ENCODE measurements around the gene COTL1. TPM values are rescaled to one million over a fixed set of nuclear protein-coding genes. Genes with fewer than 3 reads are reported as not detected.
"Not testable (repeated sequence)": the region's sequence is repeated elsewhere in the genome, so short reads cannot be mapped to it uniquely, and the experiment has no call there.

The COTL1 gene
- total RNA-seq, 1 experiment from 2014 or later = 34.1 TPM

- no TSS peak for BruUV-seq (replicated peaks)
- no peak for DNase-seq (ENCODE audit: low spot score)
- no peaks in the 10 kb centered on the region for H3K9me3 ChIP-seq (ENCODE audit: low read depth, low read length, poor library complexity, severe bottlenecking)
- no peak overlapping the region for H3K27ac ChIP-seq (ENCODE audit: low read depth, low read length, poor library complexity, severe bottlenecking)
- intact Hi-C loops (cut with micrococcal nuclease; ENCODE audit: unreplicated experiment) = no loop called here
- ChIA-PET POLR2A (ENCODE audit: low non-redundant PET) (no interaction called here), CTCF (no interaction called here)
- no peaks in the 10 kb centered on the region for H3K27me3 ChIP-seq (replicated peaks; ENCODE audit: insufficient read depth, low read depth, low read length, poor library complexity)
- TF ChIP-seq EZH2 (IDR thresholded peaks at IDR 0.05; ENCODE audit: borderline replicate concordance, low read depth, low read length, poor library complexity, severe bottlenecking) (no peak), CTCF (conservative IDR thresholded peaks at IDR 0.05; ENCODE audit: low read depth, low read length) (no peak)
- no peaks in the 10 kb centered on the region for H3K36me3 ChIP-seq (ENCODE audit: insufficient read depth, low read length, poor library complexity, severe bottlenecking)
- no peak overlapping the region for H3K4me3 ChIP-seq (ENCODE audit: low read depth, low read length, poor library complexity, severe bottlenecking)
- H3K4me1 ChIP-seq (ENCODE audit: insufficient read depth, low read length, poor library complexity, severe bottlenecking) = no peaks in the 10 kb centered on the region
Observed at GRCh38 chr16:84635702-84636101, 17.8 kb upstream of the COTL1 start.

- intact Hi-C loops (cut with micrococcal nuclease; ENCODE audit: unreplicated experiment) = no loop called here
- no peak for DNase-seq (ENCODE audit: low spot score)
- TF ChIP-seq CTCF (conservative IDR thresholded peaks at IDR 0.05; ENCODE audit: low read depth, low read length) = no peak
- no peak for TF ChIP-seq EZH2 (IDR thresholded peaks at IDR 0.05; ENCODE audit: borderline replicate concordance, low read depth, low read length, poor library complexity, severe bottlenecking)
- H3K27ac ChIP-seq (ENCODE audit: low read depth, low read length, poor library complexity, severe bottlenecking) = no peak overlapping the region
- no peak overlapping the region for H3K4me3 ChIP-seq (ENCODE audit: low read depth, low read length, poor library complexity, severe bottlenecking)
- no peaks in the 10 kb centered on the region for H3K27me3 ChIP-seq (replicated peaks; ENCODE audit: insufficient read depth, low read depth, low read length, poor library complexity)
- H3K4me1 ChIP-seq (ENCODE audit: insufficient read depth, low read length, poor library complexity, severe bottlenecking) = no peaks in the 10 kb centered on the region
- no peaks in the 10 kb centered on the region for H3K9me3 ChIP-seq (ENCODE audit: low read depth, low read length, poor library complexity, severe bottlenecking)
- no TSS peak for BruUV-seq (replicated peaks)
- ChIA-PET POLR2A (ENCODE audit: low non-redundant PET) (no interaction called here), CTCF (no interaction called here)
- no peaks in the 10 kb centered on the region for H3K36me3 ChIP-seq (ENCODE audit: insufficient read depth, low read length, poor library complexity, severe bottlenecking)
Observed at GRCh38 chr16:84633622-84634021, 15.7 kb upstream of the COTL1 start.

GRCh38 chr16:84632862-84633261 lies 15.0 kb upstream of the COTL1 start:
- DNase-seq (ENCODE audit: low spot score); H3K27me3 ChIP-seq (replicated peaks; ENCODE audit: insufficient read depth, low read depth, low read length, poor library complexity); H3K9me3 ChIP-seq (ENCODE audit: low read depth, low read length, poor library complexity, severe bottlenecking); H3K4me3 ChIP-seq (ENCODE audit: low read depth, low read length, poor library complexity, severe bottlenecking); intact Hi-C loops (cut with micrococcal nuclease; ENCODE audit: unreplicated experiment); BruUV-seq (replicated peaks); H3K36me3 ChIP-seq (ENCODE audit: insufficient read depth, low read length, poor library complexity, severe bottlenecking); H3K4me1 ChIP-seq (ENCODE audit: insufficient read depth, low read length, poor library complexity, severe bottlenecking); H3K27ac ChIP-seq (ENCODE audit: low read depth, low read length, poor library complexity, severe bottlenecking); CTCF ChIA-PET; POLR2A ChIA-PET (ENCODE audit: low non-redundant PET): not testable (repeated sequence)

- POLR2A ChIA-PET (ENCODE audit: low non-redundant PET) = no interaction called here
- CTCF ChIA-PET = no interaction called here
- Histone ChIP-seq H3K27me3 (replicated peaks; ENCODE audit: insufficient read depth, low read depth, low read length, poor library complexity) (no peaks in the 10 kb centered on the region), H3K36me3 (ENCODE audit: insufficient read depth, low read length, poor library complexity, severe bottlenecking) (no peaks in the 10 kb centered on the region), H3K27ac (ENCODE audit: low read depth, low read length, poor library complexity, severe bottlenecking) (no peak overlapping the region), H3K4me1 (ENCODE audit: insufficient read depth, low read length, poor library complexity, severe bottlenecking) (no peaks in the 10 kb centered on the region), H3K9me3 (ENCODE audit: low read depth, low read length, poor library complexity, severe bottlenecking) (no peaks in the 10 kb centered on the region), H3K4me3 (ENCODE audit: low read depth, low read length, poor library complexity, severe bottlenecking) (no peak overlapping the region)
- DNase-seq (ENCODE audit: low spot score) = no peak
- BruUV-seq (replicated peaks) = no TSS peak
- no peak for TF ChIP-seq EZH2 (IDR thresholded peaks at IDR 0.05; ENCODE audit: borderline replicate concordance, low read depth, low read length, poor library complexity, severe bottlenecking)
- no peak for TF ChIP-seq CTCF (conservative IDR thresholded peaks at IDR 0.05; ENCODE audit: low read depth, low read length)
- intact Hi-C loops (cut with micrococcal nuclease; ENCODE audit: unreplicated experiment) = no loop called here
Observed at GRCh38 chr16:84631886-84632285, 14.0 kb upstream of the COTL1 start.
